Testis (tissue), 3 donors: Measurements from ENCODE around the gene GTPBP6. TPM values are rescaled to one million over a fixed set of nuclear protein-coding genes. Genes with fewer than 3 reads are reported as not detected.

Source experiments
- DNase-seq: peaks from one replicate; pipeline ENCODE4 v3.0.0-alpha.2; 2019
- H3K27ac ChIP-seq, 2 donors: fragments of 200-600 bp; sonication (generic); one replicate each; pipeline ENCODE4 v1.5.1; 2019
- H3K27me3 ChIP-seq: fragments of 200-600 bp; sonication (generic); one replicate; pipeline ENCODE4 v1.5.1; 2019
- H3K36me3 ChIP-seq: fragments of 200-600 bp; sonication (generic); one replicate; pipeline ENCODE4 v1.5.1; 2017; ENCODE audit warnings: low read depth; ENCODE audit errors: missing control alignments
- H3K4me1 ChIP-seq: fragments of 200-600 bp; sonication (generic); one replicate; pipeline ENCODE4 v1.5.1; 2019
- H3K4me3 ChIP-seq, 2 donors: fragments of 200-600 bp; sonication (generic); one replicate each; pipeline ENCODE4 v1.5.1; 2017 to 2019
- H3K9me3 ChIP-seq: fragments of 200-600 bp; sonication (generic); one replicate; pipeline ENCODE4 v1.5.1; 2017
- CTCF ChIP-seq, 3 experiments: fragments of 450-650 bp in 2 of 3; fragments of 200-600 bp in 1 of 3; sonication (generic) in 1 of 3; IDR thresholded peaks; one replicate each; pipeline ENCODE4 v1.5.1; 2016 to 2019; ENCODE audit warnings: antibody characterized with exemption in 3 of 3, mild to moderate bottlenecking in 2 of 3, moderate library complexity in 1 of 3
- POLR2A ChIP-seq: fragments of 450-650 bp; IDR thresholded peaks from one replicate; pipeline ENCODE4 v1.6.1; 2017; ENCODE audit warnings: antibody characterized with exemption, mild to moderate bottlenecking, moderate library complexity
- WGBS, 2 donors: methylation state at CpG; one replicate each; pipeline ENCODE4 v1.1.5; 2018; 5-methylcytosine and 5-hydroxymethylcytosine counted together
- intact Hi-C: fragments of 100-400 bp; cut with DNase I; formaldehyde crosslinking; loops from one replicate; pipeline ENCODE4 v1.15.1; 2023; ENCODE audit warnings: low total_unique reads
- polyA plus RNA-seq: library from polyadenylated mRNA; stranded (reverse); fragments of 350-450 nt; fragmentation: Illumina TruSeq; extraction: RNeasy Lipid Tissue Mini Kit (QIAGEN cat#74804); gene quantifications from one replicate; pipeline ENCODE4 v1.2.3, GENCODE V29; 2014; ENCODE audit warnings: low read depth, low replicate concordance; ENCODE audit not compliant: insufficient read depth
- total RNA-seq, 2 donors: library from RNA; depleted of rRNA; stranded (reverse); fragments of >200 nt; gene quantifications; one replicate each; pipeline ENCODE4 v1.2.3, GENCODE V29; 2016

GTPBP6 gene
- total and polyA plus RNA-seq, 3 donors from 2014 or later: 38.0 to 74.3 (median 43.8) TPM

DNA sequence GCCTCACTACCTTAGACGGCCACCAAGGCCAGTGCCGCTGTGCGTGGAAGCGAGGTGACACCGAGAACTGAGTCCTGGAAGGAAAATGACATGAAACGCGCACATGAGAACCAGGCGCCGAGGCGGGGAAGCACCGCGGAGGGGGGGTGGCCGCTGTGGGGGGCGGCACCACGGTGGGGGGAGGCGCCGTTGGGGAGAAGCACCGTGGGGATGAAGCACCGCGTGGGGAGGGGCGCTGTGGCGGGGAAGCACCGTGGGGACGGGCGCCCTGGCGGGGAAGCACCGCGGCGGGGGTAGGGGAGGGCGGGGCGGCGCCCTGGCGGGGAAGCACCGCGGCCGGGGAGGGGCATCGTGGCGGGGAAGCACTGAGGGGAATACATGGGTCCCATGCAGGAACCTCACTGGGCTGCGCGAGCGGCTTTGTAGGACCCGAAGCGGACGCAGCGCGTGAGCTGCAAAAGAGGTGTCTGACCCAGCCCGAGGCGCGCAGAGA is 40.1 kb upstream of the GTPBP6 start:
- no peaks in the 10 kb centered on the region for H3K27me3 ChIP-seq
- WGBS, 2 donors: 58 to 78% methylated on average over 33 to 48 of the region's 49 CpGs
- intact Hi-C loops: no loop called here
- H3K36me3 ChIP-seq: no peaks in the 10 kb centered on the region
- H3K9me3 ChIP-seq: no peaks in the 10 kb centered on the region
- no peak for DNase-seq
- peak overlapping the region in 1 of 2 donors; percentile 17 for H3K4me3 ChIP-seq
- no peaks in the 10 kb centered on the region for H3K4me1 ChIP-seq
- H3K27ac ChIP-seq: no peak overlapping the region
- TF ChIP-seq POLR2A (no peak), CTCF (IDR thresholded peaks at IDR 0.05) (no peak)

DNA sequence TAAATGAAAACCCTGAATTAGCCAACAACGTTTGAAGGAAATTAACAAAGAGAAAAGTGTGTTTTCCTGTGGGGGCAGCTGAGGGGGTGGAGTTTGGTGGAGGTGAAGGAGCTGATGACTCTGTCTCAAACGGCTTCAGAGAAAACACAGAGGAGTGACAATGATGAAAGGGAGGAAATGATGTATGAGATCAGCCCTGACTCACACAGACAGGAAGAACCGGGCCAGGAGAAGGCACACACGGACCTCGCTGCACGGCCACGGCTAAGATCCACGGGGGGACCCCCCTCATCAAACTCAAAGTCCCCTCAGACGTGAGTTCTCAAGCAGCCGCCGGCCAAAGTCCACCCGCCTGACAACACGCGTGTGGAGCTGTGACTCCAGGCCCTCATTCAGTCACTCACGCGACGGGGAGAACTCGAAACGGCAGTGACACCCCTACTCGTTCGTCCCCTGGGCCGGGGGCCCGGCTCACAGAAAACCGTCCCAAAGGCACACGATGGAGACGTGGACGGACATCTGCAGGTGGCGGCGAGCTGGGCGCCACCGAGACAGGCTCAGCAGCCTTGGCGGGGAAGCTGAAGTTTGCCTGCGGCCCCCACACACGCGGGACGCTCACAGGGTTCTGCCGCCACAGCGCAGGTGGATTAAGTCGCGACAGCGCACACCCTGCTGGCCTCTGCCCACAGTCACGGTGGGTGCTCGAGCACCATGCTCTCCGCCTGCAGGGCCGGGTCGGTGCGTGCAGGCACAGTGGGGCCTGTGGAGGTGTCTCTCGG is 39.3 kb upstream of the GTPBP6 start:
- H3K4me1 ChIP-seq: no peaks in the 10 kb centered on the region
- TF ChIP-seq POLR2A (no peak), CTCF (IDR thresholded peaks at IDR 0.05) (no peak)
- peak overlapping the region in 1 of 2 donors; percentile 17 for H3K4me3 ChIP-seq
- H3K36me3 ChIP-seq: no peaks in the 10 kb centered on the region
- DNase-seq: no peak
- no peaks in the 10 kb centered on the region for H3K27me3 ChIP-seq
- H3K9me3 ChIP-seq: no peaks in the 10 kb centered on the region
- intact Hi-C loops: no loop called here
- no peak overlapping the region for H3K27ac ChIP-seq
- 69 to 80% methylated on average over 29 to 48 of the region's 48 CpGs for WGBS, 2 donors

GRCh38 chrX:357035-357692 is 38.6 kb upstream of the GTPBP6 start:
- DNase-seq: no peak
- no peak overlapping the region for H3K4me3 ChIP-seq
- intact Hi-C loops: no loop called here
- no peaks in the 10 kb centered on the region for H3K9me3 ChIP-seq
- 89 to 93% methylated on average over 14 of the region's 14 CpGs for WGBS, 2 donors
- no peaks in the 10 kb centered on the region for H3K4me1 ChIP-seq
- H3K27ac ChIP-seq: no peak overlapping the region
- TF ChIP-seq POLR2A: no peak
- no peak for TF ChIP-seq CTCF (IDR thresholded peaks at IDR 0.05)
- no peaks in the 10 kb centered on the region for H3K36me3 ChIP-seq
- no peaks in the 10 kb centered on the region for H3K27me3 ChIP-seq

GRCh38 chrX:356385-357034 is 37.9 kb upstream of the GTPBP6 start:
- TF ChIP-seq POLR2A (no peak), CTCF (IDR thresholded peaks at IDR 0.05) (no peak)
- intact Hi-C loops: no loop called here
- H3K9me3 ChIP-seq: no peaks in the 10 kb centered on the region
- H3K4me3 ChIP-seq: no peak overlapping the region
- no peak for DNase-seq
- no peaks in the 10 kb centered on the region for H3K4me1 ChIP-seq
- no peaks in the 10 kb centered on the region for H3K36me3 ChIP-seq
- H3K27me3 ChIP-seq: no peaks in the 10 kb centered on the region
- H3K27ac ChIP-seq: no peak overlapping the region
- 90 to 93% methylated on average over 15 to 17 of the region's 17 CpGs for WGBS, 2 donors
